PC-3 (cell line): ENCODE results near the gene NEBL.

Experiments
- EZH2 ChIP-seq: fragments of 300-600 bp; sonication (generic); IDR thresholded peaks from one replicate; pipeline ENCODE4 v1.6.1; 2017; ENCODE audit warnings: antibody characterized with exemption, mild to moderate bottlenecking, low read length; ENCODE audit not compliant: unreplicated experiment
- EZH2phosphoT487 ChIP-seq: fragments of 300-600 bp; sonication (generic); IDR thresholded peaks from 2 replicates; pipeline ENCODE4 v1.6.1; 2018; ENCODE audit warnings: mild to moderate bottlenecking, antibody characterized with exemption, low read length, borderline replicate concordance
- TF ChIP-seq, protein P1 (sequence below): fragments of 300-600 bp; sonication (generic); conservative IDR thresholded peaks from 2 replicates; pipeline ENCODE4 v1.5.1; 2017; ENCODE audit warnings: antibody characterized with exemption, low read depth, mild to moderate bottlenecking, low read length

- TF ChIP-seq, protein P1, sequence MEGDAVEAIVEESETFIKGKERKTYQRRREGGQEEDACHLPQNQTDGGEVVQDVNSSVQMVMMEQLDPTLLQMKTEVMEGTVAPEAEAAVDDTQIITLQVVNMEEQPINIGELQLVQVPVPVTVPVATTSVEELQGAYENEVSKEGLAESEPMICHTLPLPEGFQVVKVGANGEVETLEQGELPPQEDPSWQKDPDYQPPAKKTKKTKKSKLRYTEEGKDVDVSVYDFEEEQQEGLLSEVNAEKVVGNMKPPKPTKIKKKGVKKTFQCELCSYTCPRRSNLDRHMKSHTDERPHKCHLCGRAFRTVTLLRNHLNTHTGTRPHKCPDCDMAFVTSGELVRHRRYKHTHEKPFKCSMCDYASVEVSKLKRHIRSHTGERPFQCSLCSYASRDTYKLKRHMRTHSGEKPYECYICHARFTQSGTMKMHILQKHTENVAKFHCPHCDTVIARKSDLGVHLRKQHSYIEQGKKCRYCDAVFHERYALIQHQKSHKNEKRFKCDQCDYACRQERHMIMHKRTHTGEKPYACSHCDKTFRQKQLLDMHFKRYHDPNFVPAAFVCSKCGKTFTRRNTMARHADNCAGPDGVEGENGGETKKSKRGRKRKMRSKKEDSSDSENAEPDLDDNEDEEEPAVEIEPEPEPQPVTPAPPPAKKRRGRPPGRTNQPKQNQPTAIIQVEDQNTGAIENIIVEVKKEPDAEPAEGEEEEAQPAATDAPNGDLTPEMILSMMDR = no peak
- TF ChIP-seq EZH2phosphoT487 (no peak), EZH2 (no peak)
Observed at GRCh38 chr10:20931156-20931795, 34.2 kb upstream of the NEBL start.
